Gastrocnemius medialis (tissue), 4 donors: ENCODE measurements around the gene KLF17.

Experiments used
- CTCF ChIP-seq, 5 experiments: fragments of 450-650 bp in 3 of 5; fragments of 200-600 bp in 2 of 5; sonication (generic) in 2 of 5; IDR thresholded peaks in 4 of 5; conservative IDR thresholded peaks in 1 of 5; 1 replicate in 4 of 5; 2 replicates in 1 of 5; pipeline ENCODE4 v1.5.1; 2016 to 2019; ENCODE audit warnings: antibody characterized with exemption in 5 of 5, mild to moderate bottlenecking in 3 of 5, moderate library complexity in 3 of 5
- POLR2A ChIP-seq, 2 donors: fragments of 450-650 bp; IDR thresholded peaks; one replicate each; pipeline ENCODE4 v1.6.1; 2017; ENCODE audit warnings: antibody characterized with exemption in 2 of 2, mild to moderate bottlenecking in 2 of 2, moderate library complexity in 2 of 2

DNA sequence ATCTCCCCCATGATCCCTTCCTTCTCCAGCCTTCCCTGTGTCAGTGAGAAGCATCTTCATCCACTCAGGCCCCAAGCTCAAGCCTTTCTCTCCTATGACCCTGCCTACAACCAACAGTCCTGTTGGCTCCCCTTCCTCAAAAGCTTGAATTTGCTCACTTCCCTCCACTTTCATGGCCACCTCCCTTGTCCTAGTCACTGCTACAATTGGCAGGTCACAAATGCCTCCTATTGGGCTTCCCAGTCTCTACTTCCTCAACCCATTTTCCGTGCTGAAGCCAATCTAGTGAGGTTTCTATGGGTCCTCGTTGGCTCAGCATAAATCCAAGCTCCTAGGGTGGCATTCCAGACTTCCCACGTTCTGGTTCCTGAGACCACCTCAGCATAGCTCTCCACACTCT, 47.2 kb upstream of the KLF17 start:
- TF ChIP-seq POLR2A (IDR thresholded peaks at IDR 0.05) = no peak
- no peak for TF ChIP-seq CTCF (IDR thresholded peaks at IDR 0.05 in 4 of 5, conservative IDR thresholded peaks at IDR 0.05 in 1 of 5)
